ENCODE measurements around the gene ARL6IP4.

DNA sequence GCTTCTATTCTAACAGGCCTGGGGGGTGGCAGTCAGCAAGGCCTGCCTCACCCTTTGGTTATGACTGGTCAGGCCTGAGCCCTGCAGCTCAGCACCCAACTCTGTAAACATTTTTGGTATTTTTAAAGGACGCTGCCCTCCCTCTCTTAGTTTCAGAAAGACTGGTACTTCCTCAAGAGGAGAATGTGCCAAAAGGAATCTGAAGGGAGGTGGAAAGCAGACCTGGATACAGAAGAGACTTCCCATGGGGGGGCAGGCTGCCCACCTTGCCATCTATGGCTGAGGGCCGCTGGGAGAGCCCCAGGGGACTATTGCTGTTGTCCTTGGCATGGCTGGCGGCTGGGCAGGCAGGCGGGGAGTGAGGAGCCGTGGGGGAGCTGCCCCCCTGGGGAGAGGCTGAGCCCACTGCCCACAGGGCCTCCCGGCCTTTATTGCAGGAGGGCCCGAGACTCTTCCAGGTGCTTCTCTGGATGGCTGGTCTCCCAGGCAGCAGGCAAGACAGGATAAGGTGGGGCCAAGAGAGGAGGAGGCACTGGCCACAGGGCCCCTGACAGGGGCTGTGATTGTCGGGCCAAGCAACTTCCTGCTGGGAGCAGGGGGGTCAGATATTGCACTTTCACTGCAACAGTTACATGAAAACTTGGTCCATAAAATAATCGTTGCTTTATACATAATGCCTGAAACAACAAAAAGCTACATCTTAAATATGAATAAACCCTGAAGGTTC, 3.5 kb downstream of the ARL6IP4 start:
- TF ChIP-seq, protein P1, sequence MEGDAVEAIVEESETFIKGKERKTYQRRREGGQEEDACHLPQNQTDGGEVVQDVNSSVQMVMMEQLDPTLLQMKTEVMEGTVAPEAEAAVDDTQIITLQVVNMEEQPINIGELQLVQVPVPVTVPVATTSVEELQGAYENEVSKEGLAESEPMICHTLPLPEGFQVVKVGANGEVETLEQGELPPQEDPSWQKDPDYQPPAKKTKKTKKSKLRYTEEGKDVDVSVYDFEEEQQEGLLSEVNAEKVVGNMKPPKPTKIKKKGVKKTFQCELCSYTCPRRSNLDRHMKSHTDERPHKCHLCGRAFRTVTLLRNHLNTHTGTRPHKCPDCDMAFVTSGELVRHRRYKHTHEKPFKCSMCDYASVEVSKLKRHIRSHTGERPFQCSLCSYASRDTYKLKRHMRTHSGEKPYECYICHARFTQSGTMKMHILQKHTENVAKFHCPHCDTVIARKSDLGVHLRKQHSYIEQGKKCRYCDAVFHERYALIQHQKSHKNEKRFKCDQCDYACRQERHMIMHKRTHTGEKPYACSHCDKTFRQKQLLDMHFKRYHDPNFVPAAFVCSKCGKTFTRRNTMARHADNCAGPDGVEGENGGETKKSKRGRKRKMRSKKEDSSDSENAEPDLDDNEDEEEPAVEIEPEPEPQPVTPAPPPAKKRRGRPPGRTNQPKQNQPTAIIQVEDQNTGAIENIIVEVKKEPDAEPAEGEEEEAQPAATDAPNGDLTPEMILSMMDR (IDR thresholded peaks at IDR 0.05): no peak
- no peak for TF ChIP-seq POLR2A (IDR thresholded peaks at IDR 0.05)
- TF ChIP-seq EP300 (IDR thresholded peaks at IDR 0.05): no peak
